GM23338 (cell line): ENCODE data around the gene ZNF236. TPM values are rescaled to one million over a fixed set of nuclear protein-coding genes. Genes with fewer than 3 reads are reported as not detected.

Source experiments
- ATAC-seq: fragments of 200-7000 bp; cut with Tn5 transposase; 3 replicates; pipeline ENCODE4 v1.9.1; 2020
- DNase-seq: peaks from one replicate; pipeline ENCODE4 v3.0.0-alpha.2; 2015; ENCODE audit warnings: low spot score
- H2AFZ ChIP-seq: fragments of 200-600 bp; sonication (generic); 2 replicates; pipeline ENCODE4 v1.8.0; 2016; ENCODE audit warnings: antibody characterized with exemption, mild to moderate bottlenecking, moderate library complexity
- H3F3A ChIP-seq: fragments of 200-600 bp; sonication (generic); replicated peaks from 2 replicates; pipeline ENCODE4 v1.8.0; 2017; ENCODE audit warnings: antibody characterized with exemption, mixed run types, low read depth
- H3K27ac ChIP-seq: fragments of 200-600 bp; sonication (generic); 2 replicates; pipeline ENCODE4 v1.6.1; 2016; ENCODE audit warnings: low read depth
- H3K27me3 ChIP-seq: fragments of 200-600 bp; sonication (generic); 2 replicates; pipeline ENCODE4 v1.8.0; 2016; ENCODE audit warnings: mild to moderate bottlenecking, mixed run types, moderate library complexity; ENCODE audit not compliant: insufficient read depth
- H3K36me3 ChIP-seq: fragments of 200-600 bp; sonication (generic); 2 replicates; pipeline ENCODE4 v1.8.0; 2016; ENCODE audit warnings: mild to moderate bottlenecking; ENCODE audit not compliant: insufficient read depth
- H3K4me1 ChIP-seq: fragments of 200-600 bp; sonication (generic); 2 replicates; pipeline ENCODE4 v1.8.0; 2016; ENCODE audit warnings: mild to moderate bottlenecking, moderate library complexity; ENCODE audit not compliant: insufficient read depth
- H3K4me2 ChIP-seq: fragments of 200-600 bp; sonication (generic); 2 replicates; pipeline ENCODE4 v1.7.1; 2017; ENCODE audit warnings: mixed run types
- H3K4me3 ChIP-seq: fragments of 200-600 bp; sonication (generic); 2 replicates; pipeline ENCODE4 v1.6.1; 2016; ENCODE audit warnings: mixed run types
- H3K79me2 ChIP-seq: fragments of 200-600 bp; sonication (generic); replicated peaks from 2 replicates; pipeline ENCODE4 v1.8.0; 2017; ENCODE audit warnings: mild to moderate bottlenecking; ENCODE audit not compliant: insufficient read depth
- H3K9me2 ChIP-seq: fragments of 200-600 bp; sonication (generic); 2 replicates; pipeline ENCODE4 v1.8.0; 2017; ENCODE audit not compliant: insufficient read depth
- H4K20me1 ChIP-seq: fragments of 200-600 bp; sonication (generic); replicated peaks from 2 replicates; pipeline ENCODE4 v1.8.0; 2017; ENCODE audit warnings: mild to moderate bottlenecking; ENCODE audit not compliant: insufficient read depth
- H3K27ac Mint-ChIP-seq: 2 replicates; pipeline ENCODE4 v1.8.0; 2020; ENCODE audit warnings: inconsistent platforms, mild to moderate bottlenecking, moderate library complexity, mixed read lengths
- H3K27me3 Mint-ChIP-seq: 3 replicates; pipeline ENCODE4 v1.8.0; 2022; ENCODE audit warnings: low read depth, mild to moderate bottlenecking, moderate library complexity, mixed read lengths, inconsistent platforms; ENCODE audit not compliant: insufficient read depth, poor library complexity
- H3K36me3 Mint-ChIP-seq: 3 replicates; pipeline ENCODE4 v1.8.0; 2021; ENCODE audit warnings: low read depth, mild to moderate bottlenecking, inconsistent platforms, moderate library complexity, mixed read lengths
- H3K4me1 Mint-ChIP-seq: 3 replicates; pipeline ENCODE4 v1.8.0; 2020; ENCODE audit warnings: mild to moderate bottlenecking, inconsistent platforms, mixed read lengths
- H3K4me3 Mint-ChIP-seq: 3 replicates; pipeline ENCODE4 v1.8.0; 2021; ENCODE audit warnings: moderate library complexity, mild to moderate bottlenecking, inconsistent platforms, mixed read lengths
- H3K9me3 Mint-ChIP-seq: 3 replicates; pipeline ENCODE4 v1.8.0; 2020; ENCODE audit warnings: moderate library complexity, mild to moderate bottlenecking, inconsistent platforms, mixed read lengths
- CREB1 ChIP-seq: fragments of 250-450 bp; sonication (Bioruptor Pico); IDR thresholded peaks from 2 replicates; pipeline ENCODE4 v1.5.0; 2020; ENCODE audit warnings: low read depth, mild to moderate bottlenecking, moderate library complexity
- CTCF ChIP-seq, 2 experiments: fragments of 200-600 bp in 1 of 2; sonication (generic) in 1 of 2; conservative IDR thresholded peaks; 2 replicates each; pipeline versions ENCODE4 v1.5.1 to v1.6.1; 2016 to 2017; ENCODE audit warnings: antibody characterized with exemption in 2 of 2, low read depth in 2 of 2, mild to moderate bottlenecking in 2 of 2, moderate library complexity in 1 of 2
- ETS1 ChIP-seq: IDR thresholded peaks from 2 replicates; pipeline ENCODE4 v1.6.1; 2016; ENCODE audit warnings: antibody characterized with exemption
- EZH2 ChIP-seq: fragments of 200-600 bp; sonication (generic); IDR thresholded peaks from one replicate; pipeline ENCODE4 v1.8.0; 2017; ENCODE audit warnings: antibody characterized with exemption, mild to moderate bottlenecking, low read depth; ENCODE audit not compliant: unreplicated experiment
- JUNB ChIP-seq: IDR thresholded peaks from one replicate; pipeline ENCODE4 v1.6.1; 2016; ENCODE audit warnings: antibody characterized with exemption; ENCODE audit not compliant: unreplicated experiment
- NANOG ChIP-seq: IDR thresholded peaks from 2 replicates; pipeline ENCODE4 v1.6.1; 2016; ENCODE audit warnings: antibody characterized with exemption, borderline replicate concordance
- POLR2AphosphoS5 ChIP-seq: IDR thresholded peaks from 2 replicates; pipeline ENCODE4 v1.6.1; 2016; ENCODE audit warnings: antibody characterized with exemption, low read depth
- REST ChIP-seq: IDR thresholded peaks from one replicate; pipeline ENCODE4 v1.6.1; 2018; ENCODE audit warnings: antibody characterized with exemption; ENCODE audit not compliant: unreplicated experiment
- STAT1 ChIP-seq: IDR thresholded peaks from one replicate; pipeline ENCODE4 v1.6.1; 2016; ENCODE audit warnings: antibody characterized with exemption; ENCODE audit not compliant: unreplicated experiment
- ZNF114 ChIP-seq: fragments of 250-450 bp; sonication (Bioruptor Pico); IDR thresholded peaks from 2 replicates; pipeline ENCODE4 v1.5.0; 2020; ENCODE audit warnings: mild to moderate bottlenecking, moderate library complexity
- ZNF331 ChIP-seq: fragments of 250-450 bp; sonication (Bioruptor Pico); IDR thresholded peaks from 2 replicates; pipeline ENCODE4 v1.5.0; 2020; ENCODE audit warnings: low read depth, mild to moderate bottlenecking, moderate library complexity
- polyA plus RNA-seq: library from polyadenylated mRNA; unstranded; fragments of >200 nt; fragmentation: Nextera tagmentation; extraction: Ambion mirVana; gene quantifications from 2 replicates; pipeline ENCODE4 v1.2.1, GENCODE V29; 2016
- total RNA-seq: library from RNA; depleted of rRNA; stranded (reverse); fragments of >200 nt; shearing (Covaris generic); gene quantifications from 2 replicates; pipeline ENCODE4 v1.2.3, GENCODE V29; 2014

ZNF236 gene
- total and polyA plus RNA-seq, 2 experiments from 2014 or later, result 8.9 to 16.3 TPM

DNA sequence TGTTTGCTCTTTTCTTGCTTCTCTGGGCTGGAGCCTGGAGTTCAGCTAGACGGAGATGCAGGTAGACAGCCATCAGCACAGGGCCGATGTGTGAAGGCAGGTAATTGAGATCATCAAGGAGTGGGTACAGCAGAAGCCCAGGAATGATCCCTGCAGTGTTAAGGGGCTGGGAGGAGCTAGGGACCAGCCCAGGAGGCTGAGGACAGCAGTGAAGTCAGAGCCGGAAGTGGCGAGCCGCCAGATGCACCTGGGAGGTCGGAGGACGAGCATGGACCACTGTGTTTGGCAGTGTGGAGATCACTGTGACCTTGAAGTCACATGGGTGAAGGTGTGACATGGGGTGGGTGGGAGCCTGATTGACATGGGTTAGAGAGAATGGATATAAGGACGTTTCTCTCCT, 6.2 kb upstream of the ZNF236 start:
- H3K36me3 Mint-ChIP-seq, result peaks cover 11% of the 10 kb centered on the region
- H4K20me1 ChIP-seq, result no peaks in the 10 kb centered on the region
- TF ChIP-seq ZNF331 (CRISPR knock-in tag), result no peak
- TF ChIP-seq STAT1, result no peak
- TF ChIP-seq JUNB, result no peak
- no peak for TF ChIP-seq REST
- TF ChIP-seq EZH2, result no peak
- no peak for TF ChIP-seq ETS1
- no peak for TF ChIP-seq CTCF (conservative IDR thresholded peaks at IDR 0.05; ENCODE audit: low read depth in 2 of 2)
- H3K27me3 ChIP-seq, result no peaks in the 10 kb centered on the region
- DNase-seq (no peak), ATAC-seq (peak; percentile 36)
- H3K4me1 Mint-ChIP-seq, result peaks cover 7% of the 10 kb centered on the region
- no peaks in the 10 kb centered on the region for H3K9me2 ChIP-seq
- H3K4me1 ChIP-seq, result peaks cover 5% of the 10 kb centered on the region; the same call in 1 of the 2 replicates
- H3K4me2 ChIP-seq, result no peak overlapping the region
- peak overlapping the region; percentile 74 for H3K27ac Mint-ChIP-seq
- H3K4me3 ChIP-seq, result no peak overlapping the region
- H3K27me3 Mint-ChIP-seq, result peaks cover under 1% of the 10 kb centered on the region
- no peak overlapping the region for H3K4me3 Mint-ChIP-seq
- H2AFZ ChIP-seq, result no peak overlapping the region
- H3K9me3 Mint-ChIP-seq, result no peaks in the 10 kb centered on the region; the same call in 2 of the 3 replicates
- no peak overlapping the region for H3K27ac ChIP-seq
- H3F3A ChIP-seq, result no peaks in the 10 kb centered on the region
- peaks cover 31% of the 10 kb centered on the region for H3K79me2 ChIP-seq
- no peaks in the 10 kb centered on the region for H3K36me3 ChIP-seq

DNA sequence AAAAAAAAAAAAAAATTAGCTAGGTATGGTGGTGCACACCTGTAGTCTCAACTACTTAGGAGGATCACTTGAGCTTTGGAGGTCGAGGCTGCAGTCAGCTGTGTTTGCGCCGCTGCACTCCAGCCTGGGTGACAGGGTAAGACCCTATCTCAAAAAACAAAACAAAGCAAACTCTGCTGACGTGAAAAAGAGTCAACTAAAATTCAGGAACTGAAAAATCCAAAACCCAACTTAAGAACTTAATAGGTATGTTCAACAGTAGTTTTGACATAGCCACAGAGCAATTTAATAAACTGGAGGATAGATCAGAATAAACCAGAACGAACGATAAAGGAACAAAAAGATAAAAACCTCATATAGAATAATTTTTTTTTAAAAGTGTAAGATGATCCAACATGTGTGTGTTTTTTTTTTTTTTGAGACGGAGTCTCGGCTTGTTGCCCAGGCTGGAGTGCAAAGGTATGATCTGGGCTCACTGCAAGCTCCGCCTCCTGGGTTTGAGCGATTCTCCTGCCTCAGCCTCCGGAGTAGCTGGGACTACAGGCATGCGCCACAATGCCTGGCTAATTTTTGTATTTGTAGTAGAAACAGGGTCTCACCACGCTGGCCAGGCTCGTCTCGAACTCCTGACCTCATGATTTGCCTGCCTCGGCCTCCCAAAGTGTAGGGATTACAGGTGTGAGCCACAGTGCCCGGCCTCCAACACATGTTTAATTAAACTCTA, 4.3 kb upstream of the ZNF236 start:
- Mint-ChIP-seq H3K4me3 (no peak overlapping the region), H3K27ac (no peak overlapping the region), H3K36me3 (peaks cover 11% of the 10 kb centered on the region), H3K27me3 (peaks cover 8% of the 10 kb centered on the region), H3K4me1 (peaks cover 7% of the 10 kb centered on the region), H3K9me3 (no peaks in the 10 kb centered on the region; the same call in 2 of the 3 replicates)
- no peaks in the 10 kb centered on the region for H3K9me2 ChIP-seq
- peaks cover 37% of the 10 kb centered on the region for H3K79me2 ChIP-seq
- H3F3A ChIP-seq, result no peaks in the 10 kb centered on the region
- no peak for ATAC-seq
- H3K36me3 ChIP-seq, result no peaks in the 10 kb centered on the region
- no peaks in the 10 kb centered on the region for H3K27me3 ChIP-seq
- H3K4me2 ChIP-seq, result no peak overlapping the region
- no peak for TF ChIP-seq CTCF (conservative IDR thresholded peaks at IDR 0.05; ENCODE audit: low read depth in 2 of 2)
- no peak for TF ChIP-seq JUNB
- no peak for TF ChIP-seq REST
- TF ChIP-seq STAT1, result no peak
- TF ChIP-seq ZNF114, result no peak
- no peak for TF ChIP-seq CREB1 (CRISPR knock-in tag)
- no peak for TF ChIP-seq POLR2AphosphoS5
- TF ChIP-seq NANOG, result no peak
- TF ChIP-seq ZNF331 (CRISPR knock-in tag), result no peak
- H3K4me3 ChIP-seq, result no peak overlapping the region
- no peak overlapping the region for H3K27ac ChIP-seq
- H4K20me1 ChIP-seq, result no peaks in the 10 kb centered on the region
- H3K4me1 ChIP-seq, result peaks cover 8% of the 10 kb centered on the region; the same call in 1 of the 2 replicates
- no peak for DNase-seq
- no peak overlapping the region for H2AFZ ChIP-seq
